Retina (tissue), 1 donor: ENCODE measurements around the gene KCNQ4.

ENCODE experiments used
- DNase-seq: peaks from one replicate; pipeline ENCODE4 v3.0.0-alpha.2; 2016

The KCNQ4 gene

GRCh38 chr1:40783001-40783905, at the start of gene KCNQ4:
Gene KCNQ4, plus strand, starts transcription at chr1:40783787. Its CDS starts 307 bp downstream, at chr1:40784094.
- DNase-seq, result peak; percentile 49

- DNase-seq, result no peak
These were observed 48.5 kb upstream of the KCNQ4 start for GRCh38 chr1:40734882-40735628.

- peak; percentile 3 for DNase-seq
These were observed 47.5 kb upstream of the KCNQ4 start for GRCh38 chr1:40736085-40736531.

DNA sequence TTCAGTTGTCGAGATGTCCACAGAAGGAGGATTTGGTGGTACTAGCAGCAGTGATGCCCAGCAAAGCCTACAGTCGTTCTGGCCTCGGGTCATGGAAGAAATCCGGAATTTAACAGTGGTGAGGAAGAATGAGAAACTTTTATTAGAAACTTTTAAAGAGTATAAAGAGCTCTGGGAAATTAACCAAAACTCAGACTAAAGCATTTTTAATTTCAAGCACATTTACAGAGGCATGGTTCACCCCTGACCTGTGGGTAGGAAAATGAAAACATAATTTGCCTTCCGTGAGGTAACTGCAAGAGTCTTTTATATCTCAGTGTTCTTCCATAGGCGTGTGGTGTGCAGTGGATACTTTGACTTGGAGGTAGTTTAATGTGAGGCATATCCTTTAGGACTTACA, 44.8 kb upstream of the KCNQ4 start:
- DNase-seq, result no peak

- no peak for DNase-seq
These were observed 44.1 kb upstream of the KCNQ4 start for GRCh38 chr1:40739455-40740008.

GRCh38 chr1:40740039-40740996, 43.3 kb upstream of the KCNQ4 start:
- no peak for DNase-seq

GRCh38 chr1:40740997-40741736, 42.4 kb upstream of the KCNQ4 start:
- no peak for DNase-seq

DNA sequence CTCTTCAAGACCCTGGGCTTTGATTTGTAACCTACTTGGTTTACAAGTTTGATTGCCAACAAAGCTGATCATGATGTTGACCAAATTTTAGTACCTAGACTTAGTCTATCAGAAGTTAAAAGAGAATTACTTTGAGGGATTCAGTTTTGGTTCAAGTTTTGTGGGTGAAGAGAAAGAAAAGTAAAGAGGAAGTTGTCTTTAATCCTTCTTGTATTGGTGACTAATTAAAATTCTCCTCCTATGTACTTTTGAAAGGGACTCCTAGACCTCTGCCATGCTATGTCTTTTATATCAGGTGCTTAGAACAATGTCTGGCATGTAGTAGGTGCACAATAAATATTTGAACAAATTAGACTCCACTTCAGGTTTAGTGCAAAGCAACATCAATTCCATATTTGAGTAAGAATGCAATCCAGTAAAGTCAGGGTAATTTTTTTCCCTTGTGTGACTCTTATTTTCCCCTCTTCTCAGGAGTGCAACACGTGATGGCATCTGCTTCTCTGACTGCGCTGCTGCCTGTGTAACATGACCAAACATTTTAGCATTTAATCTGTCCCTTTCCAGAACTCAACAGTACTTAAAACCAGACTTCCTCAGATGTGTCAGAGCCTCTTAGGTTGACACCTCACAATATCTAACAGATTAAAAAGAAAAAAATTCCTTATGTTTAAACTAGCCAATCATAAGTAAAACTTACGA, 41.1 kb upstream of the KCNQ4 start:
- no peak for DNase-seq

- DNase-seq, result no peak
These were observed 40.1 kb upstream of the KCNQ4 start for GRCh38 chr1:40743452-40743851.

GRCh38 chr1:40743860-40744259, 39.7 kb upstream of the KCNQ4 start:
- no peak for DNase-seq

- DNase-seq, result no peak
These were observed 38.4 kb upstream of the KCNQ4 start for GRCh38 chr1:40745176-40745575.

DNA sequence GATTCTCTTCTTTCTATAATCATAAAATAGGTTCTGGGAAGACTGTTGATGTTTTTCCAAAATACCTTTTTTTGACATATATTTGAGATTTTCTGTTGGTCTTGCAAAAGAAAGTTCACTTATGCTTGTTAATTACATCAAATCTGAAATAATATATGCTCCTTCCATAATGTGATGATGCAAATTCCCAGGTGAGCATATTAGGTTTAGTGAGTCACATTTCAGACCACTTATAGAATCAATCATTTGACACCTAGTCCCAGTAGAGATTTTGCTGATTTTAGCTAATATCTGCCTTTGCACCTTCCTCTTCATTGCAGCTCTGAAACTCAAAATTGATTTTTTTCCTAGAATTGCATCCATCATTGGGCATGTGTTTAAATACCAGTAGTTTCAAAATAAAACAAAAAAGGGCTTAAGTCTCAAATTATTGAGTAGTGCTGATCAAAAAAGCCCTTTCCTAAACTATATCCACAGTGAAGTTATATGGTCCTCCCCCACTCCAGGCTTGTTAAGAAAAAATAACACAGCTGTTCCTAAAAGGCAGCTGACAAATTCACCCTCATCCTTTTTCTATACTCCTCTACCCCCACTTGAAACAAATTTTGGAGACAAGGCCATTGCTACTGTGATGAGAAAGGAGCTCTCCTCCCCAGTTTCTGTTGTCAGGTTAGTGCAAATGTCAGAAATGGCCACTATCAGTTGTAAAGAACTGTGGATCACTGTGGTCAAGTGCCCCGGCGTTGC, 37.1 kb upstream of the KCNQ4 start:
- no peak for DNase-seq

DNA sequence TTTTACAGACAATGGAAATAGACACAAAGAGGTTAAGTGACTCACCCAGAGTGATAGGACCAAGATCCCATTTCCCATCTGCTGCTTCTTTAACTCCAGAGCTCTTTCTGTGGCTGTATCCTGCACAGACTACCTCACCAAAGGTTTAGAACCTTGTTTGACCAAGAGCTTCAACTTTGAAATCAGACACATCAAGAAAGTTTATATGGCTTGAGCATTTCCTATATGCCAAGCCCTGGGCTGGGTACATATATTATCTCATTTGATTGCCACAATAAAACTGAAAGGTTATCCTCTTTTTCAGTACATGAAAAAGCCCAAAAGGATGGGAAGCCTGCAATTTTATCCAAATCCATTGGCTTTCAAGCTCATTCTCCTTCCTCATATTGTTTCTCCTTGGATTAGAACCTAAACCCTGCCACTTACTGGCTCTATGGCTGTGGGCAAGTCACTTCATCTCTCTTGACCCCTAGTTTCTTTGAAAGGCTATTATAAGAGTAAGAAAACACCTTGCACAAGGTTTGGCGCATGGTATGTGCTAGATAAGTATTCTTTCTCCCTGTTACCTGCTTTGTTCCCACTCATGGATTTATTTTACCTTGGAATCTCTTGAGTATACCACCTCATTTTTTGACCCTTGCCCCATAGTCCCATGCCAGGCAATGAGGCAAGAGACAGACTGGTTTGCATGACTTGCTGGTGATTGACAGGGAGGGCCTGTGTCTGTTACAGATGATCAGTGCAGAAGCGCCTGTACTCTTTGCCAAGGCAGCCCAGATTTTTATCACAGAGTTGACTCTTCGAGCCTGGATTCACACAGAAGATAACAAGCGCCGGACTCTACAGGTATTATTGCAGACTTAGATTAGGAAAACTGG, 34.5 kb upstream of the KCNQ4 start:
- DNase-seq, result no peak

DNA sequence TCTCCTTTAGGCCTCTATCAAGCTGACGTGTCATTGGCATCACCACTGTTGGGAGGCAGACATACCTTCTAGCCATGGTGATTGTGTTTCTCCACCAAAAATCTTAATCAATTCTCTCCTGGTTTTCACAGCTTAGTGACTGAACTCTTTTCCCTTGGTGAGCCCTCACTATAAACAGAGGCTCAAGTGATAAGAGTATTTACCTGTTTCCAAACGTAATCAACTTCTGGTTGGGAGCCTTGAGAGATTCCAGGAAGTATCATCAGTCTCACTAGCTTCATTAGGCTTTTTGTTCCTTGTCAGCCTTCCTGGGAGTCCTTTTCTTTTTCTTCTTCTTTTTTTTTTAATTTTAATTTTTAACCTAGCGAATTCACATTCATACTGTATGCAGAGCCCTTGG, 33.8 kb upstream of the KCNQ4 start:
- no peak for DNase-seq

DNA sequence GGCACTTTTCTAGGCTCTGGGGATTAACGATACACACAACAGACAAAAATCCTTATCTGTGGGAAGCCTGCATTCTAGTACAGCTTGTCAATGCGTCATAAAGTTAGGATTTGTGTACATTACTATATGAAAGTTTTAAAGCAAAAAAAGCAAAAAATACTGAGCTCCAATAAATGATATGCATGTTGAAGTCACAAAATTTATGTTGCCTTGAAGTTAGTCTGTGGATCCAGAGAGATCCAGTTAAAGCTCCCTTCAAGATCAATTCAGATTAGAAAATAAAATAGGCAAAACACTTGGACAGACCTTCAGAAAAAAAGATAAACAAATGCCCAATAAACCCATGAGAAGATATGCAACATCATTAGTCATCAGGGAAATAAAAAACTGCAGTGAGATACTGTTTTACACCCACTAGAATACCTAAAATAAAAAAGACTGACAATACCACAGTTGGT, 33.1 kb upstream of the KCNQ4 start:
- no peak for DNase-seq

GRCh38 chr1:40751802-40752201, 31.8 kb upstream of the KCNQ4 start:
- no peak for DNase-seq

GRCh38 chr1:40753142-40753882, 30.3 kb upstream of the KCNQ4 start:
- no peak for DNase-seq

GRCh38 chr1:40754201-40754600, 29.4 kb upstream of the KCNQ4 start:
- no peak for DNase-seq
